Pancreas (tissue), 10 donors: Measurements from ENCODE around the gene CAVIN2. TPM values are rescaled to one million over a fixed set of nuclear protein-coding genes. Genes with fewer than 3 reads are reported as not detected.
A peak's percentile ranks its signal among the peaks of the same experiment; 100 is the strongest.

Source experiments
- ATAC-seq, 4 donors: fragments of 200-7000 bp; cut with Tn5 transposase; one replicate each; pipeline versions ENCODE4 v1.8.0 to v1.9.1; 2020; ENCODE audit warnings: mild to moderate bottlenecking in 4 of 4, moderate library complexity in 4 of 4
- DNase-seq, 6 donors: peaks; one replicate each; pipeline ENCODE4 v3.0.0-alpha.2; 2020
- FAIRE-seq: peaks from 2 replicates; lab custom pipeline; 2012; peaks lifted over from hg19 to GRCh38; lab: Jason Lieb, UNC
- H3K27ac ChIP-seq, 4 donors: fragments of 200-600 bp; sonication (generic); 1 replicate in 3 of 4; 2 replicates in 1 of 4; pipeline versions ENCODE4 v1.5.0 to v1.8.0; 2020
- H3K27me3 ChIP-seq, 4 donors: fragments of 200-600 bp; one replicate each; pipeline ENCODE4 v1.8.0; 2021
- H3K36me3 ChIP-seq, 3 donors: fragments of 200-600 bp; sonication (generic) in 1 of 3; one replicate each; pipeline versions ENCODE4 v1.5.0 to v1.8.0; 2020 to 2021
- H3K4me1 ChIP-seq, 3 donors: fragments of 200-600 bp; one replicate each; pipeline ENCODE4 v1.8.0; 2021
- H3K4me3 ChIP-seq, 4 donors: fragments of 200-600 bp; sonication (generic) in 2 of 4; one replicate each; pipeline versions ENCODE4 v1.5.0 to v1.8.0; 2020 to 2021
- H3K9me3 ChIP-seq, 4 donors: fragments of 200-600 bp; one replicate each; pipeline ENCODE4 v1.8.0; 2021
- CTCF ChIP-seq, 4 donors: fragments of 200-600 bp; sonication (generic) in 3 of 4; IDR thresholded peaks; one replicate each; pipeline versions ENCODE4 v1.5.0 to v1.8.0; 2021; ENCODE audit warnings: antibody characterized with exemption in 4 of 4
- WGBS, 2 donors: extraction: QIAGEN DNeasy Blood & Tissue Kit; methylation state at CpG; one replicate each; pipeline ENCODE4 v1.1.7; 2013; 5-methylcytosine and 5-hydroxymethylcytosine counted together
- intact Hi-C, 3 donors: fragments of 100-400 bp; cut with DNase I; formaldehyde crosslinking; loops; one replicate each; pipeline versions ENCODE4 v1.11.1 to v1.14.2; 2022
- polyA plus RNA-seq, 2 donors: library from polyadenylated mRNA; stranded (reverse); fragments of 200-250 nt; gene quantifications; one replicate each; pipeline ENCODE4 v1.2.3, GENCODE V29; 2013
- total RNA-seq, 6 donors: library from RNA; stranded (reverse); fragmentation: NEBNext Ultra II Directional in 4 of 6; extraction: Animal tissue kit (Norgen Biotek cat#: 25700) in 4 of 6; gene quantifications; one replicate each; pipeline versions ENCODE4 v1.2.1 to v1.2.4, GENCODE V29; 2021 to 2023
- donor health status: healthy with polysubstance abuse.
- donor health status: DM: no; HTN: no; CAD: no; lungs with moderate emphysema.
- donor health status: DM: no; HTN: no; CAD: no.
- donor health status: control.
- donor health status: control.
- donor health status: Bipolar disorder and iron deficiency.
- donor health status: DM: yes; HTN: yes; CAD: no.
- donor health status: DM: no; HTN: no; CAD: no.
- donor health status: DM: no; HTN: no; CAD: no.
- donor health status: DM: yes; HTN: yes; CAD: no.

CAVIN2 gene
- total and polyA plus RNA-seq, 8 donors: 1.3 to 7.0 (median 4.6) TPM

GRCh38 chr2:191836853-191837769, 9.8 kb downstream of the CAVIN2 start:
- H3K4me3 ChIP-seq: no peak overlapping the region
- 67 to 71% methylated on average over 9 of the region's 9 CpGs for WGBS, 2 donors
- peak in 1 of 6 donors; percentile 10 for DNase-seq
- no peaks in the 10 kb centered on the region for H3K27me3 ChIP-seq
- H3K4me1 ChIP-seq: no peaks in the 10 kb centered on the region
- intact Hi-C loops: no loop called here
- H3K36me3 ChIP-seq: no peaks in the 10 kb centered on the region
- H3K27ac ChIP-seq: no peak overlapping the region
- H3K9me3 ChIP-seq: no peaks in the 10 kb centered on the region
- no peak for ATAC-seq
- no peak for FAIRE-seq
- no peak for TF ChIP-seq CTCF (IDR thresholded peaks at IDR 0.05)

- TF ChIP-seq CTCF (IDR thresholded peaks at IDR 0.05): no peak
- intact Hi-C loops: no loop called here
- Histone ChIP-seq H3K27me3 (no peaks in the 10 kb centered on the region), H3K36me3 (no peaks in the 10 kb centered on the region), H3K4me3 (no peak overlapping the region), H3K9me3 (no peaks in the 10 kb centered on the region), H3K27ac (no peak overlapping the region), H3K4me1 (no peaks in the 10 kb centered on the region)
- ATAC-seq (no peak), DNase-seq (no peak), FAIRE-seq (no peak)
- WGBS, 2 donors: 78 to 82% methylated on average over 11 of the region's 11 CpGs
Measured at GRCh38 chr2:191836471-191836852, 10.4 kb downstream of the CAVIN2 start.

- WGBS, 2 donors: 85 to 93% methylated on average over 28 of the region's 28 CpGs
- no peak for ATAC-seq
Measured at GRCh38 chr2:191835539-191836350, 11.1 kb downstream of the CAVIN2 start.

GRCh38 chr2:191835100-191835499, 11.8 kb downstream of the CAVIN2 start:
- H3K27ac ChIP-seq: no peak overlapping the region
- no peaks in the 10 kb centered on the region for H3K27me3 ChIP-seq
- no peaks in the 10 kb centered on the region for H3K4me1 ChIP-seq
- H3K36me3 ChIP-seq: no peaks in the 10 kb centered on the region
- no peaks in the 10 kb centered on the region for H3K9me3 ChIP-seq
- intact Hi-C loops: no loop called here
- no peak overlapping the region for H3K4me3 ChIP-seq
- no peak for ATAC-seq
- FAIRE-seq: no peak
- DNase-seq: no peak
- no peak for TF ChIP-seq CTCF (IDR thresholded peaks at IDR 0.05)
- WGBS, 2 donors: 64 to 76% methylated on average over 5 of the region's 5 CpGs

More at GRCh38 chr2:191835539-191836350, 11.1 kb downstream of the CAVIN2 start:
- H3K27ac ChIP-seq: no peak overlapping the region
- DNase-seq (no peak), FAIRE-seq (no peak)
- no peak overlapping the region for H3K4me3 ChIP-seq
- no peaks in the 10 kb centered on the region for H3K36me3 ChIP-seq
- no peaks in the 10 kb centered on the region for H3K4me1 ChIP-seq
- intact Hi-C loops: no loop called here
- no peaks in the 10 kb centered on the region for H3K9me3 ChIP-seq
- no peaks in the 10 kb centered on the region for H3K27me3 ChIP-seq
- TF ChIP-seq CTCF (IDR thresholded peaks at IDR 0.05): no peak
